ENCODE measurements around the gene TIGD1. TPM values are rescaled to one million over a fixed set of nuclear protein-coding genes. Genes with fewer than 3 reads are reported as not detected.

TIGD1 gene
- total RNA-seq, 4 donors from 2014 or later = 4.6 to 16.3 (median 7.9) TPM

GRCh38 chr2:232556426-232556825 lies 6.1 kb upstream of the TIGD1 start:
- TF ChIP-seq POLR2AphosphoS5 (IDR thresholded peaks at IDR 0.05) (no peak), POLR2A (IDR thresholded peaks at IDR 0.05) (no peak), EP300 (IDR thresholded peaks at IDR 0.05) (no peak)
- TF ChIP-seq, protein P1, sequence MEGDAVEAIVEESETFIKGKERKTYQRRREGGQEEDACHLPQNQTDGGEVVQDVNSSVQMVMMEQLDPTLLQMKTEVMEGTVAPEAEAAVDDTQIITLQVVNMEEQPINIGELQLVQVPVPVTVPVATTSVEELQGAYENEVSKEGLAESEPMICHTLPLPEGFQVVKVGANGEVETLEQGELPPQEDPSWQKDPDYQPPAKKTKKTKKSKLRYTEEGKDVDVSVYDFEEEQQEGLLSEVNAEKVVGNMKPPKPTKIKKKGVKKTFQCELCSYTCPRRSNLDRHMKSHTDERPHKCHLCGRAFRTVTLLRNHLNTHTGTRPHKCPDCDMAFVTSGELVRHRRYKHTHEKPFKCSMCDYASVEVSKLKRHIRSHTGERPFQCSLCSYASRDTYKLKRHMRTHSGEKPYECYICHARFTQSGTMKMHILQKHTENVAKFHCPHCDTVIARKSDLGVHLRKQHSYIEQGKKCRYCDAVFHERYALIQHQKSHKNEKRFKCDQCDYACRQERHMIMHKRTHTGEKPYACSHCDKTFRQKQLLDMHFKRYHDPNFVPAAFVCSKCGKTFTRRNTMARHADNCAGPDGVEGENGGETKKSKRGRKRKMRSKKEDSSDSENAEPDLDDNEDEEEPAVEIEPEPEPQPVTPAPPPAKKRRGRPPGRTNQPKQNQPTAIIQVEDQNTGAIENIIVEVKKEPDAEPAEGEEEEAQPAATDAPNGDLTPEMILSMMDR (IDR thresholded peaks at IDR 0.05) = no peak
- Histone ChIP-seq H3K27ac (no peak overlapping the region), H3K9me3 (no peaks in the 10 kb centered on the region), H3K4me1 (peaks cover 27% of the 10 kb centered on the region), H3K36me3 (peaks cover 47% of the 10 kb centered on the region), H3K4me3 (no peak overlapping the region), H3K27me3 (no peaks in the 10 kb centered on the region)
- DNase-seq (ENCODE audit: low spot score in 2 of 2) = no peak
- 85% methylated on average over 3 of the region's 3 CpGs for WGBS

GRCh38 chr2:232551776-232552175 lies 1.4 kb upstream of the TIGD1 start:
- Histone ChIP-seq H3K4me1 (peaks cover 41% of the 10 kb centered on the region), H3K9me3 (no peaks in the 10 kb centered on the region), H3K4me3 (peak overlapping the region; percentile 83), H3K36me3 (peaks cover 10% of the 10 kb centered on the region), H3K27me3 (no peaks in the 10 kb centered on the region), H3K27ac (no peak overlapping the region)
- TF ChIP-seq, protein P1 (IDR thresholded peaks at IDR 0.05) = no peak
- no peak for TF ChIP-seq POLR2AphosphoS5 (IDR thresholded peaks at IDR 0.05)
- no peak for TF ChIP-seq POLR2A (IDR thresholded peaks at IDR 0.05)
- no peak for TF ChIP-seq EP300 (IDR thresholded peaks at IDR 0.05)
- DNase-seq (ENCODE audit: low spot score in 2 of 2) = no peak
- WGBS = 95% methylated on average over 4 of the region's 4 CpGs

- Histone ChIP-seq H3K36me3 (peaks cover 6% of the 10 kb centered on the region), H3K27ac (peak overlapping the region; percentile 99), H3K9me3 (no peaks in the 10 kb centered on the region), H3K27me3 (no peaks in the 10 kb centered on the region), H3K4me3 (peak overlapping the region; percentile 83), H3K4me1 (peaks cover 37% of the 10 kb centered on the region)
- no peak for TF ChIP-seq EP300 (IDR thresholded peaks at IDR 0.05)
- TF ChIP-seq, protein P1 (IDR thresholded peaks at IDR 0.05) = no peak
- no peak for TF ChIP-seq POLR2A (IDR thresholded peaks at IDR 0.05)
- DNase-seq (ENCODE audit: low spot score in 2 of 2) = no peak
- 9% methylated on average over 7 of the region's 7 CpGs for WGBS
These were observed 887 bp upstream of the TIGD1 start for GRCh38 chr2:232551250-232551638.

GRCh38 chr2:232549655-232550353 lies 553 bp downstream of the TIGD1 start:
- Histone ChIP-seq H3K27me3 (no peaks in the 10 kb centered on the region), H3K9me3 (no peaks in the 10 kb centered on the region), H3K36me3 (peaks cover 3% of the 10 kb centered on the region), H3K4me1 (peaks cover 33% of the 10 kb centered on the region), H3K27ac (peak overlapping the region; percentile 99), H3K4me3 (peak overlapping the region; percentile 83)
- WGBS = 37% methylated on average over 21 of the region's 21 CpGs
- no peak for DNase-seq (ENCODE audit: low spot score in 2 of 2)
- TF ChIP-seq POLR2A (IDR thresholded peaks at IDR 0.05) (no peak), POLR2AphosphoS5 (IDR thresholded peaks at IDR 0.05) (no peak), EP300 (IDR thresholded peaks at IDR 0.05) (no peak)
- TF ChIP-seq, protein P1 (IDR thresholded peaks at IDR 0.05) = no peak

GRCh38 chr2:232547991-232548390 lies 2.4 kb downstream of the TIGD1 start:
- H3K36me3 ChIP-seq = peaks cover 3% of the 10 kb centered on the region
- no peak overlapping the region for H3K4me3 ChIP-seq
- no peak for TF ChIP-seq POLR2A (IDR thresholded peaks at IDR 0.05)
- TF ChIP-seq POLR2AphosphoS5 (IDR thresholded peaks at IDR 0.05) = no peak
- TF ChIP-seq, protein P1 (IDR thresholded peaks at IDR 0.05) = no peak
- no peak for TF ChIP-seq EP300 (IDR thresholded peaks at IDR 0.05)
- H3K27me3 ChIP-seq = no peaks in the 10 kb centered on the region
- no peak overlapping the region for H3K27ac ChIP-seq
- peaks cover 28% of the 10 kb centered on the region for H3K4me1 ChIP-seq
- no peaks in the 10 kb centered on the region for H3K9me3 ChIP-seq
- 97% methylated on average over 6 of the region's 6 CpGs for WGBS
- peak in 1 of 2 donors; percentile 50 for DNase-seq (ENCODE audit: low spot score in 2 of 2)
